ENCODE data around the gene HNF1B.

DNA sequence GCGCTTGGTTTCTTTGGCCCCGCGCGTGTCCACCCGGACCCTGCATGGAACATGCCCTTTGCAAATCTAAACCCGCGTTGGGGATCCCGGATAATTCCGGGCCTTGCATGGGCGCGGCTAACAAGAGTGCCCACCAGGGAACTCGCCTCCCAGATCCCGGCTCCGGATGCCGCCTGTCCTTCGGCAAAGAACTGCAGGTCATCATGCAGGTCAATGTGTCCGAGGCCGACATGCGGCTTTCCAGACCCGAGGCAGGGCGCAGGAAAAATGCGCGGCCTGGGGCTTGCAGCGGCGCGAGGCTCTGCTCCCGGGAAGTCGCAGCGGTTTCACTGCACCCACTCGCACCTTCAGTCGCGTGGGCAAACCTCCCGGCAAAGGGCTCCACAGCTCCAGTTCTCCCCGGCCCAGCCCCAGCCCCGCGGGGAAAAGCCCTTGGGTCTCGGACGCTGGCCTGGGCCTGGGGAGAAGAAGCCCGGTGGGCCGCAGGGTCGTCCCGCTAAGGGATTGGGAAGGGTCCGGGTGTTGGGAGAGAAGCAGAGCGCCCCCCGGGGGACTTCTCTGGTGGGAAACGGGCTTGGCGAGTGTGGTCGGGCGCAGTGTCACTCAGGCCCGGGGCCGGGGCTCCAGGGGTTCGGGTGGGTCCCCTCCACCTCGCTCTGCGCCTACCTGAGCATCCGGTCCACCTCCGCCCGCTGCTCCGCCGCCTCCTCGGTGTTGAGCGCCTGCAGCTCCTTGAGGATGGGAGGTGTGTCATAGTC is 805 bp downstream of the HNF1B start:
- TF ChIP-seq, protein P1, sequence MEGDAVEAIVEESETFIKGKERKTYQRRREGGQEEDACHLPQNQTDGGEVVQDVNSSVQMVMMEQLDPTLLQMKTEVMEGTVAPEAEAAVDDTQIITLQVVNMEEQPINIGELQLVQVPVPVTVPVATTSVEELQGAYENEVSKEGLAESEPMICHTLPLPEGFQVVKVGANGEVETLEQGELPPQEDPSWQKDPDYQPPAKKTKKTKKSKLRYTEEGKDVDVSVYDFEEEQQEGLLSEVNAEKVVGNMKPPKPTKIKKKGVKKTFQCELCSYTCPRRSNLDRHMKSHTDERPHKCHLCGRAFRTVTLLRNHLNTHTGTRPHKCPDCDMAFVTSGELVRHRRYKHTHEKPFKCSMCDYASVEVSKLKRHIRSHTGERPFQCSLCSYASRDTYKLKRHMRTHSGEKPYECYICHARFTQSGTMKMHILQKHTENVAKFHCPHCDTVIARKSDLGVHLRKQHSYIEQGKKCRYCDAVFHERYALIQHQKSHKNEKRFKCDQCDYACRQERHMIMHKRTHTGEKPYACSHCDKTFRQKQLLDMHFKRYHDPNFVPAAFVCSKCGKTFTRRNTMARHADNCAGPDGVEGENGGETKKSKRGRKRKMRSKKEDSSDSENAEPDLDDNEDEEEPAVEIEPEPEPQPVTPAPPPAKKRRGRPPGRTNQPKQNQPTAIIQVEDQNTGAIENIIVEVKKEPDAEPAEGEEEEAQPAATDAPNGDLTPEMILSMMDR (IDR thresholded peaks at IDR 0.05): peak in 1 of 4 experiments; percentile 3
- TF ChIP-seq POLR2A (IDR thresholded peaks at IDR 0.05): no peak

All from prostate gland (tissue), 2 donors.